Measurements from ENCODE around the gene SHANK3. TPM values are rescaled to one million over a fixed set of nuclear protein-coding genes. Genes with fewer than 3 reads are reported as not detected.

SHANK3 gene
- total and polyA plus RNA-seq, 2 of the 8 experiments (the other 6 are each of a cell fraction or from before 2014, with no cell fraction given), result 1.5 to 6.0 TPM

DNA sequence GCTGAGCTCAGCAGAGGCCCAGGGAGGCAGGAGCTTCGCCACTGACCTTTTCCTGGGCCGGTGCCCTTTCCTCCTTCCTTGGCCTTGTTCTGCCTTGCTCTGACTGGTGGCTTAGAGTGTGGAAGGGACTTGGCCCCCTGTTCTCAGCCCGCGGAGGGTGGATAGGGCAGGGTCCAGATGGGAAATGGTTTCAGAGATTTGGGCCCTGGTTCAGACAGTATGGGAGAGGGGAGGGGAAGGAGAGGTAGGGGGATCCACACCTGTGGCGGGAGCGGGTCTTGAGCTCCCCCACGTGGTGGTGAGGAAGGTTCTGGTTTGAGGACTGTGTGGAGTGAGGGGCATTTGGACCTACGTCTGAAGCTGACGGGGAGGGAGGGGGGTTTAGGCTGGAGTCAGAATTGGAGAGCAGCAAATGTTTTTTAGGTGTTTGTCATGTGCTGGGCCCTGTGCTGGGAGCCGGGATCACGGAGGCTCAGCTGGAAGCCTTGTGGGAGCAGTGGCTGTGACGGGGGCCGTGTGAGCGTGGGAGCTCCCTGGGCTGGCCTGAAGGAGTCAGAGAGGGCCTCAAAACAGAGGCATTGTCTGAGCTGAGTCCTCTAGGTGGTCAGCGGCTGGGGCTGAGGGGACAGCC, 27.2 kb downstream of the SHANK3 start:
- ChIA-PET CTCF (ENCODE audit: partially characterized antibody) (interaction anchor here (0.6 to 11.2 kb wide), 36 partner anchors 9 to 255 kb away, joined by 3 to 281 read pairs (median 4); partner anchors contain the start of genes ARSA, CPT1B, SHANK3 and SYCE3), POLR2A (ENCODE audit: partially characterized antibody) (interaction anchor here (0.5 to 1.6 kb wide), 3 partner anchors 72 to 254 kb away, joined by 3 to 4 read pairs (median 3); no protein-coding TSS in a partner anchor)
- Histone ChIP-seq H4K5ac (ENCODE audit: insufficient read length, low read depth, low read length) (no peak overlapping the region), H3K4me2 (ENCODE audit: insufficient read depth in 1 of 2, low read depth in 2 of 2, low read length in 2 of 2) (no peak overlapping the region), H3K27me3 (replicated peaks in 1 of 4; ENCODE audit: control insufficient read depth in 3 of 4, extremely low read depth in 1 of 4, insufficient read depth in 3 of 4, low read length in 3 of 4) (peaks cover 6 to 24% (median 14%) of the 10 kb centered on the region in 4 experiments; a peak in 6 of 7 replicates), H2BK120ac (replicated peaks; ENCODE audit: low read depth, low read length) (no peak overlapping the region), H3K23ac (ENCODE audit: insufficient read length) (no peak overlapping the region), H3K56ac (replicated peaks; ENCODE audit: insufficient read length, low read depth, low read length) (no peak overlapping the region), H3K9me3 (ENCODE audit: insufficient read depth in 2 of 2, low read depth in 1 of 2, low read length in 1 of 2) (no peaks in the 10 kb centered on the region), H3K18ac (ENCODE audit: extremely low read depth, low read length) (no peak overlapping the region; the same call in 1 of the 2 replicates), H4K20me1 (replicated peaks in 1 of 2; ENCODE audit: control insufficient read depth in 1 of 2, insufficient read depth in 2 of 2, low read length in 2 of 2) (peaks cover 6 to 20% of the 10 kb centered on the region in 2 experiments), H4K8ac (ENCODE audit: extremely low read depth, insufficient read depth, low read length) (peak overlapping the region; percentile 29; the same call in 1 of the 2 replicates), H3K27ac (ENCODE audit: low read depth, low read length) (no peak overlapping the region), H3K36me3 (ENCODE audit: control insufficient read depth in 2 of 4, insufficient read depth in 4 of 4, low read length in 3 of 4) (peaks cover 0 to 2% (median 0%) of the 10 kb centered on the region in 4 experiments; a peak in 1 of 8 replicates), H2BK12ac (ENCODE audit: low read depth, low read length) (peak overlapping the region; percentile 87; the same call in 1 of the 2 replicates), H3K4me3 (ENCODE audit: extremely low read depth in 1 of 4, insufficient read depth in 2 of 4, low read depth in 3 of 4, low read length in 4 of 4) (no peak overlapping the region), H2AFZ (ENCODE audit: low read length) (no peak overlapping the region), H3K4ac (replicated peaks; ENCODE audit: insufficient read length, low read depth, low read length) (no peak overlapping the region), H2BK5ac (ENCODE audit: low read depth, low read length) (no peak overlapping the region), H3K4me1 (replicated peaks in 1 of 4; ENCODE audit: control insufficient read depth in 3 of 4, insufficient read depth in 4 of 4, low read length in 3 of 4) (peaks cover 0 to 13% (median 1%) of the 10 kb centered on the region in 4 experiments; a peak in 4 of 7 replicates), H2AK5ac (ENCODE audit: low read depth, low read length) (no peak overlapping the region), H3K79me1 (ENCODE audit: low read depth, low read length) (no peaks in the 10 kb centered on the region), H2BK20ac (ENCODE audit: low read length) (no peak overlapping the region), H2BK15ac (ENCODE audit: low read length) (no peak overlapping the region), H3K23me2 (ENCODE audit: low read depth, low read length) (peaks cover 5% of the 10 kb centered on the region; the same call in 1 of the 2 replicates), H3K79me2 (ENCODE audit: control insufficient read depth in 1 of 2, insufficient read depth in 2 of 2, low read length in 2 of 2) (no peaks in the 10 kb centered on the region), H4K91ac (replicated peaks; ENCODE audit: insufficient read length, low read length) (no peak overlapping the region), H3K14ac (ENCODE audit: insufficient read length) (no peak overlapping the region), H3K9ac (replicated peaks in 1 of 4; ENCODE audit: extremely low read depth in 1 of 4, low read depth in 3 of 4, low read length in 3 of 4) (no peak overlapping the region)
- DNase-seq (ENCODE audit: low read depth in 1 of 2, low spot score in 2 of 2) (peak in 1 of 2 experiments; percentile 33), FAIRE-seq (peak; percentile 50)
- 56% methylated on average over 15 of the region's 15 CpGs; no CpG with 5 or more reads in 1 of the 2 experiments for WGBS, 2 experiments (ENCODE audit: extremely low coverage in 1 of 2, insufficient coverage in 1 of 2, insufficient read length in 1 of 2, insufficient replicate concordance in 2 of 2, low coverage in 1 of 2, low lambda C conversion rate in 2 of 2, missing lambda C conversion rate in 1 of 2)
- TF ChIP-seq, protein P1, sequence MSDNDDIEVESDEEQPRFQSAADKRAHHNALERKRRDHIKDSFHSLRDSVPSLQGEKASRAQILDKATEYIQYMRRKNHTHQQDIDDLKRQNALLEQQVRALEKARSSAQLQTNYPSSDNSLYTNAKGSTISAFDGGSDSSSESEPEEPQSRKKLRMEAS (IDR thresholded peaks at IDR 0.05), result peak; percentile 70
- no peak for TF ChIP-seq HDAC6 (IDR thresholded peaks at IDR 0.05; ENCODE audit: low read depth, low read length)
- TF ChIP-seq BRCA1 (IDR thresholded peaks at IDR 0.05; ENCODE audit: low read depth, low read length), result no peak
- TF ChIP-seq, protein P2, sequence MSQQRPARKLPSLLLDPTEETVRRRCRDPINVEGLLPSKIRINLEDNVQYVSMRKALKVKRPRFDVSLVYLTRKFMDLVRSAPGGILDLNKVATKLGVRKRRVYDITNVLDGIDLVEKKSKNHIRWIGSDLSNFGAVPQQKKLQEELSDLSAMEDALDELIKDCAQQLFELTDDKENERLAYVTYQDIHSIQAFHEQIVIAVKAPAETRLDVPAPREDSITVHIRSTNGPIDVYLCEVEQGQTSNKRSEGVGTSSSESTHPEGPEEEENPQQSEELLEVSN (IDR thresholded peaks at IDR 0.05), result peak; percentile 49
- TF ChIP-seq RNF2 (IDR thresholded peaks at IDR 0.05; ENCODE audit: borderline replicate concordance, low read depth, low read length, missing control alignments, poor library complexity, severe bottlenecking), result no peak
- TF ChIP-seq SP4 (IDR thresholded peaks at IDR 0.05; ENCODE audit: low read length), result no peak
- no peak for TF ChIP-seq KDM5A (IDR thresholded peaks at IDR 0.05; ENCODE audit: low read length)
- no peak for TF ChIP-seq GTF2F1 (IDR thresholded peaks at IDR 0.05; ENCODE audit: borderline replicate concordance, low read depth, low read length)
- no peak for TF ChIP-seq CHD1 (IDR thresholded peaks at IDR 0.05; ENCODE audit: low read depth, low read length)
- TF ChIP-seq, protein P3, sequence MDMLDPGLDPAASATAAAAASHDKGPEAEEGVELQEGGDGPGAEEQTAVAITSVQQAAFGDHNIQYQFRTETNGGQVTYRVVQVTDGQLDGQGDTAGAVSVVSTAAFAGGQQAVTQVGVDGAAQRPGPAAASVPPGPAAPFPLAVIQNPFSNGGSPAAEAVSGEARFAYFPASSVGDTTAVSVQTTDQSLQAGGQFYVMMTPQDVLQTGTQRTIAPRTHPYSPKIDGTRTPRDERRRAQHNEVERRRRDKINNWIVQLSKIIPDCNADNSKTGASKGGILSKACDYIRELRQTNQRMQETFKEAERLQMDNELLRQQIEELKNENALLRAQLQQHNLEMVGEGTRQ (IDR thresholded peaks at IDR 0.05; ENCODE audit: low read length), result no peak
